Thyroid gland (tissue), 4 donors: ENCODE data around the gene COPS9.

Source experiments
- POLR2A ChIP-seq, 2 donors: fragments of 450-650 bp; IDR thresholded peaks; one replicate each; pipeline ENCODE4 v1.6.1; 2017; ENCODE audit warnings: antibody characterized with exemption in 2 of 2, mild to moderate bottlenecking in 2 of 2, moderate library complexity in 1 of 2
- TF ChIP-seq, protein P1 (sequence below), 6 experiments: fragments of 200-600 bp in 3 of 6; fragments of 450-650 bp in 3 of 6; sonication (generic) in 3 of 6; IDR thresholded peaks; one replicate each; pipeline ENCODE4 v1.5.1; 2016 to 2019; ENCODE audit warnings: antibody characterized with exemption in 6 of 6, mild to moderate bottlenecking in 2 of 6, inconsistent platforms in 1 of 6, moderate library complexity in 1 of 6

DNA sequence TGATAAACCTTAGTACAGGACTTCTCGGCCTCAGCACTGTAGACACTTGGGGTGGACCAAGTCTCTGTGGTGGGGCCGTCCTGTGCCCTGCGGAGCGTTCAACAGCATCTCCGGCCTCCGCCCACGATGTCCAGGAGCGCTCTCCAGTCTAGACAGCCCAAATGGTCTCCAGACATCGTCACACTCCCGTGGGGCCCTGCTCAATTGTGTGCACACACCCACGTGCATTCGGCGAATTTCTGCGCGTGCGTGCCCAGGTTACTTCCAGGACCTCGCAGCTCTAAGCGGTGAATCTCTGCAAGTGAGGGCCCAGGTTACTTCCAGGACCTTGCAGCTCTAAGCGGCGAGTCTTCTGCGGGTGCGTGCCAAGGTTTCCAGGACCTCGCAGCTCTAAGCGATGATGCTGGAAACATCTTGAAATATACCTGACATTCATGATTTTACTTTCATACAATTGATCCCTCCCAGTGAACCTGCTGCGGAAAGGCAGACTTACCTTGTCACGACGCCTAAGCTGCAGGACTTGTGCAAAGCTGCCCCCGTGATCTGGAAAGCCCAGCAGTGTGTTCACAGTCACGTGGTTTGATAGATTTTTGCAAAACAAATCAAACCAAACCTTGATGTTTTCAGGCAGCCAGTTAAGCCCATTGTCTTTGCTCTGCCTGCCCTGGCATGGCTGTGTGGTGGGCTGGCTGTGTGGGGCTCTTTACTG is 20.5 kb upstream of the COPS9 start:
- TF ChIP-seq, protein P1, sequence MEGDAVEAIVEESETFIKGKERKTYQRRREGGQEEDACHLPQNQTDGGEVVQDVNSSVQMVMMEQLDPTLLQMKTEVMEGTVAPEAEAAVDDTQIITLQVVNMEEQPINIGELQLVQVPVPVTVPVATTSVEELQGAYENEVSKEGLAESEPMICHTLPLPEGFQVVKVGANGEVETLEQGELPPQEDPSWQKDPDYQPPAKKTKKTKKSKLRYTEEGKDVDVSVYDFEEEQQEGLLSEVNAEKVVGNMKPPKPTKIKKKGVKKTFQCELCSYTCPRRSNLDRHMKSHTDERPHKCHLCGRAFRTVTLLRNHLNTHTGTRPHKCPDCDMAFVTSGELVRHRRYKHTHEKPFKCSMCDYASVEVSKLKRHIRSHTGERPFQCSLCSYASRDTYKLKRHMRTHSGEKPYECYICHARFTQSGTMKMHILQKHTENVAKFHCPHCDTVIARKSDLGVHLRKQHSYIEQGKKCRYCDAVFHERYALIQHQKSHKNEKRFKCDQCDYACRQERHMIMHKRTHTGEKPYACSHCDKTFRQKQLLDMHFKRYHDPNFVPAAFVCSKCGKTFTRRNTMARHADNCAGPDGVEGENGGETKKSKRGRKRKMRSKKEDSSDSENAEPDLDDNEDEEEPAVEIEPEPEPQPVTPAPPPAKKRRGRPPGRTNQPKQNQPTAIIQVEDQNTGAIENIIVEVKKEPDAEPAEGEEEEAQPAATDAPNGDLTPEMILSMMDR (IDR thresholded peaks at IDR 0.05): no peak
- no peak for TF ChIP-seq POLR2A (IDR thresholded peaks at IDR 0.05)
